Activated CD8-positive, alpha-beta memory T cell treated with anti-CD3 and anti-CD28 coated beads for 36 hours (primary cell): Measurements from ENCODE around the gene IL21R. TPM values are rescaled to one million over a fixed set of nuclear protein-coding genes. Genes with fewer than 3 reads are reported as not detected.

Source experiments
- CTCF ChIA-PET: fragments of 350-600 bp; sonication (Branson Sonifier 250); formaldehyde crosslinking; loops from one replicate; lab custom pipeline; 2021; ENCODE audit warnings: antibody characterized with exemption; lab: Charles Lee
- POLR2A ChIA-PET: fragments of 350-600 bp; sonication (Branson Sonifier 250); formaldehyde crosslinking; loops from one replicate; lab custom pipeline; 2021; ENCODE audit warnings: antibody characterized with exemption; lab: Charles Lee
- total RNA-seq, 2 experiments: library from RNA; stranded (reverse); gene quantifications; one replicate each; pipeline ENCODE4 v1.2.3, GENCODE V29; 2021

The IL21R gene
- total RNA-seq, 2 experiments from 2014 or later = 85.4 to 86.4 TPM

DNA sequence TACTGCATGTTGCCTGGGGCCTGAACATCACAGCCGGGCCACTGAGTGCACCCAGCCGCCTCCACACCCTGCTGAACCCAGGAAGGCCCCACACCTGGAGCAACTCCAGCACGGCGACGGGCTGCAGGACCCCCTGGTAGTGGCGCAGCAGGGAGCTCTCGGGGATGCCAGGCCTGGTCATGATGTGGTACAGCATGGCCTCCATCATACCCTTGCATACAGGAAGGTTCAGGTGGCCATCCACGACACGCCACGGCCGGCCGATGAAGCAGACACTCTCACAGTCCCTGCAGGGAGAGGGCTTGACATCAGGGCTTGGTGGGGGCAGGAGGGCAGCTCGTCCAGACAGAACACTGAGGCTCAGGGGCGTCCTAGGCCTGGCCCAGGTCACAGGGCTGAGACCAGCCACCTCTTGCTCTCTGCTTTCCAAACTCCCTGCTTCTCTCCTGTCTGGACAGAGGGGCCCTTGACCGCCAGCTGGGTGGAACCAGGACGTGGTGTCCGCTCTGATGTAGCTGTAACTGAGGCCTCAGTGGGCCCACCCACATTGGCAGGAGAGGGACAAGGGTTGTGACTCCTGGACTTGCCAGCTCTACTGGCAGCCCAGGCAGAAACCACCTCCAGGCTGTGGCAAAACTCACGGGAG, 60.3 kb downstream of the IL21R start:
- ChIA-PET POLR2A (no interaction called here), CTCF (interaction anchor here (0.6 to 2.3 kb wide), 6 partner anchors 60 to 353 kb away, joined by 3 to 7 read pairs (median 4); partner anchors contain the start of gene IL21R)

DNA sequence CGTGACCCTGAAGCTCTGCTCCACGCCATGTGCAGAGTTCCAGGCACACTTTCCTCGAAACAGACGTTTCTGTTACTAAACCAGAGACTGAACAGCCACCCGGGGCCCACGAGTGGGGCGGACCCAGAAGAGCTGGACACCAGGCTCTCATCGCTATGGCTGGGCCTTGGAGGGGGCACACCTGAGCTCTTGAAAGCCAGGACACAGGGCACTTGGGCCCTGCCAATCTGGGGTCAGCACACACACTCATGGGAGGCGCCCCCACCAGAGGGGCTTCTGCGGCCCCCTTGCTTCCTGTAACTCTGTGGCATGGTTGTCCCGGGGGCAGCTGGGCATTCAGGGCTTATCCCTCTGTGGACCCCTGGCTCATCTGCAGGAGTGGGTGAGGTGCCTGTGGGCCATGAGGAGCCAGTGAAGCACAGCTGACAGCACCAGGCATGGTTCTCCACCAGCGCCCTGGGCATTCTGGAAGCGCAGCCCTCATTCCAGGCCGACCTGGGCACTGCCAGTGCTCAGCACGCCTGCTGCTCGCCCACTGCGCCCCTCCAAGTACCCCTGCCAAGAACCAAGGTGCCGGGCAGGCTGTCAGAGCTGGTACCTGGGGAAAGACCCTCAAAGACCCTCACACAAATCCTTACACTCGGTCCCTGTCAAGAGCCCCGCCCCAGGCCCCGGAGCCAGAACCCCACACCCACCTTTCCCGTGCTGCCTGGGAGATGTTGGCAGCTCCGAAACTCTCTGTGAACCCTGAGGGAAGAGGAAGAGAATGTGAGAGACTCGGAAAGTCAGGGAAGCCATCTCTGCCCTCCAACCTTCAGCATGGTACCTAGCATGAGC, 61.1 kb downstream of the IL21R start:
- CTCF ChIA-PET = interaction anchor here (0.6 to 2.3 kb wide), 6 partner anchors 61 to 353 kb away, joined by 3 to 7 read pairs (median 4); partner anchors contain the start of gene IL21R
- POLR2A ChIA-PET = interaction anchor here (0.5 to 1.1 kb wide), 2 partner anchors 34 to 230 kb away, joined by 3 read pairs; no protein-coding TSS in a partner anchor

GRCh38 chr16:27463741-27464591, 62.0 kb downstream of the IL21R start:
- POLR2A ChIA-PET = interaction anchor here (1.1 kb wide), 1 partner anchor 231 kb away, joined by 3 read pairs; no protein-coding TSS in a partner anchor
- CTCF ChIA-PET = interaction anchor here (1.3 to 2.3 kb wide), 4 partner anchors 96 to 309 kb away, joined by 3 to 7 read pairs (median 5); no protein-coding TSS in a partner anchor

- ChIA-PET CTCF (interaction anchor here (1.3 to 1.9 kb wide), 2 partner anchors 97 to 286 kb away, joined by 3 to 6 read pairs; no protein-coding TSS in a partner anchor), POLR2A (no interaction called here)
These were observed 62.9 kb downstream of the IL21R start for GRCh38 chr16:27464626-27465482.

DNA sequence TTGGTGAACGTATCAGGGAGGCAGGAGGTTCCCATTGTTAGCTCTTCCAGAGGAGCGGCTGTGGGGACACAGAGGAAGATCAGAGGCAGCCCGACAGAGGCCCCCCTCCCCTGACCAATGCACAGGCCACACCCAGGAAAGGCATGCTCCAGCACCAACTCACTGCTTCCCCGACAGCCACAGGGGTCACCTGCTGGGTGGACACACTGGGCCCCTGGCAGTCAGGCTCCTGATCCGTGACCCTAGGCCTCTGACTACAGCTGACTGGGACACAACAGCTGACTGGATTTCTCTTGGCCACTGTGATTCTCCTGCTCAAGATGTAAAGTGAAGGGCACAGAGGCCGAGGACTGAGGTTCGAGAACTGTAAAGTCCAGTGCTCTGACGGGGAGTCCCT, 63.5 kb downstream of the IL21R start:
- POLR2A ChIA-PET = no interaction called here
- CTCF ChIA-PET = no interaction called here

DNA sequence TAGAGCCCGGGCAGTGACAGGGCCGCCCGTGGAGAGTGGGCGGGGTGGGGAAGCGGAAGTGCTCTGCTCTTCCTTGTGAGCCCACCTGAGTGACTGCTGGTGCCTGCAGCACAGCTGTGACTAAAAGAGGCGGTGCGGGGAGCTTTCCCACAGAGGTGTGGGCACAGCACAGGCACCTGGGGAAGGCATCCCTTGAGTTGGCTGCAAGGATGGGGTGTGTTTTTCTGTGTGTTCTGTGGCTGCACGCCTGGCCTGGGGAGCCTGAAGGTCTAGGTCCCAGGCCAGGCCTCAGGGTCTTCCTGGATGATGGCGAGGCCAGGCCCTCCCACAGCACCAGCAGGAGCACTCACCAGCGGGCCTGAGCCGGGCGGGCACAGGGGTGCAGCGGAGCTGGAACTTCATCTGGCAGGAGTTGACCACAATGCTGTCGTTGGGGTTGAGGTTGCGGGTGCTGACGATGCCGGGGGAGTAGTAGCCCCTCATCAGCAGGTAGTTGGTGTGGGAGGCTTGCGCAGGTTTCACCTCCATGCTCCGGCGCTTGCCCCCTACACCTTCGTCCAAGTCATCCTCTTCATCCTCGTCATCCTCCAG, 67.1 kb downstream of the IL21R start:
- ChIA-PET CTCF (no interaction called here), POLR2A (no interaction called here)

- ChIA-PET CTCF (no interaction called here), POLR2A (no interaction called here)
These were observed 68.8 kb downstream of the IL21R start for GRCh38 chr16:27470567-27471431.

DNA sequence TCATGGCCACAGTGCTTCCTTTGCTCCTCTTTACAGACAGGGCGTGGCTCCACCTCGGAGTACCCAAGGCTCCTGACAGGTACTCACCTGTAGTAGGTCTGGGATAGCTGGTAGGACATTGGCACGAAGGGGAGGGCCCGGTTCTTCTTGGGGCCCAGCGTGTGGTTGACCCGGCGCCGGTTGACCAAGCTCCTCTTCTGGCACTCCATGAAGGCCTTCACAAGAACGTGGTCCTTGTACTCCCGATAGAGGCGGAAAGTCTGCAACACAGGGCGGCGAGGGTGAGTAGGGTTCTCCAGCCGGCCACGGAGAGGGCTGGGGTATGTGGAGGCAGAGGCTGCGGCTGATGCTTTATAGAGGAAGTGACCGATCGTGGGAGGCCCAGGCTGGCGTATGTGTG, 69.7 kb downstream of the IL21R start:
- ChIA-PET CTCF (no interaction called here), POLR2A (no interaction called here)

- ChIA-PET CTCF (no interaction called here), POLR2A (no interaction called here)
These were observed 70.4 kb downstream of the IL21R start for GRCh38 chr16:27472091-27473020.

GRCh38 chr16:27473101-27473900, 71.3 kb downstream of the IL21R start:
- POLR2A ChIA-PET = no interaction called here
- CTCF ChIA-PET = no interaction called here

DNA sequence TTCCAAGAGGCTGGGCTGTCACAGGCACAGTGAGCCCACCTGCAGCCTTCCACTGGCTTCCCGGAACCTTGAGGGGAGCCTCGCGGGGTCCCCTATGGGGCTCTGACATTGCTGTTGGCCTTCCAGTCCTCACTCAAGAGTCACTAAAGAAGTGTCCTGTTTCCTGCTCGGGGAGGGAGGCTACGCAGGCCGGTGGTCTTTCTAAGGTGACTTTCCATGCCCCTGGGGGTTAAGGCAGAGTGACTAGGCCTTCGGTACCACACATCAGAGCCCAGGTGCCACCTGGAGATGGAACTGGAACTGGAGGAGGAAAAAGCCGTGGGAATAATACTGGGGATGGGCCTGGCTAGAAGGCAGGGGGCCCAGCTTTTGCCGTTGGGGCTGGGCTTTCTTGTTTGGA, 72.1 kb downstream of the IL21R start:
- ChIA-PET POLR2A (no interaction called here), CTCF (no interaction called here)

DNA sequence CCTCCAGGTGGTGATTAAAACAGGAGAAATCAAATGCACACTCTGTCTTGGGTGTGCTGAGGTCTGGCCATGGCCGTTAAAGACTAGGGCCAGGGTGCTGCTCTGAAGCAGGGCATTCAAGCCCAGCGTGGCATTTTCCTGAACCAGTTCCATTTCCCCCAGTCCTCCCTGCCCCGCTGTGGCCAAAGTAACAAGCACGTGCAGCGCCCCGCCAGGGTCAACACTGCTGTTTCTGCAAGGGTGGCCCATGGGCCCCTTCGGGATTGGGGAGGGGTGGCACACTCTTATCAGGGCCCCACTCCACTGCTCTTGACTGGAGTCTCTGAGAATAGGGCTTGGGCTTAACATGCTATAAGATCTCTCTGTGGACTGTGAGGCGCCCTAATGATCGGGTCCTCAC, 72.9 kb downstream of the IL21R start:
- ChIA-PET POLR2A (no interaction called here), CTCF (no interaction called here)

DNA sequence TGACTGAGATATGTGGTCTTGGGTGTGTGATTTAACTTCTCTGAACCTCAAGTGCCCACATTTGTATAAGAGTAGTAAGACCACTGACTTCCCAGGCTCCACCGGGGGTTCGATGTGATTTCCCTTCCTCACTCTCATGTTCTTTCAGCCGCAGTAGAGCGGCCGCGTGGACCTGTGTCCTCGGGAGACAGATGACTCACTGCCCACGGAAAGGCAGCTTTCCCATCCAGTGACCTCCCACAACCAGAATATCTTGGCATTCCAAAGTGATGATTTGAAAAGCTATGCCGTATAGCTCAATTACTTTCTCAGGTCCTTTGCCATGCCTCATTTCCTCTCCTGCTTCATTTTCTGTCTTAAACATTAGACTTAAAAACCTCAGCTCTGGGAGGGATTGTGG, 73.6 kb downstream of the IL21R start:
- ChIA-PET POLR2A (interaction anchor here (0.5 kb wide), 1 partner anchor 23 kb away, joined by 3 read pairs; no protein-coding TSS in a partner anchor), CTCF (no interaction called here)

DNA sequence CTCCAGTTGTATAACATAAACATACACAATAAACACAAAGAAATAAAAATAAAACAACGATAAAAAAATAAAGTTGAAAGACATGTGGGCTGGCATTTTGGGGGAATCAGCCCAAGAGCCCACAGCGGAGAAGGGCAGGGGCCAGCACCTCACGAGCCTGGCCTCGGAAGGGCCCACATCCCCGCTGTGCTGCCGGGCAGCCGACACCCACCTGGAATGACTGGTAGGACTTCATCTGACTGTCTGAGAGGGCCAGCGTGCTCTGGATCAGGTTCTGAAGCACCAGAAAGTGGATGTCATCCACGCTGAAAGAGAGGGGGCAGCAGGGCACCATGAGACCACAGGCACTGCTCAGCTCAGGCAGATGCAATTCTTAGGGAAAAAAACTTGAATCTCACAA, 74.3 kb downstream of the IL21R start:
- ChIA-PET CTCF (no interaction called here), POLR2A (no interaction called here)

- ChIA-PET POLR2A (no interaction called here), CTCF (no interaction called here)
These were observed 78.8 kb downstream of the IL21R start for GRCh38 chr16:27480761-27481160.
